IPS-11a (cell line): ENCODE data around the gene SEMA4A.

Experiments
- H3K4me3 ChIP-seq: one replicate; pipeline ENCODE4 v1.5.1; 2013; ENCODE audit warnings: low read depth, low read length, control low read depth

SEMA4A gene

GRCh38 chr1:156134716-156135435 is 18.5 kb upstream of the SEMA4A start:
- H3K4me3 ChIP-seq = no peak overlapping the region

GRCh38 chr1:156135930-156136871 is 17.2 kb upstream of the SEMA4A start:
- no peak overlapping the region for H3K4me3 ChIP-seq

- H3K4me3 ChIP-seq = no peak overlapping the region
These were observed 16.4 kb upstream of the SEMA4A start for GRCh38 chr1:156136970-156137483.

GRCh38 chr1:156138458-156138867 is 14.9 kb upstream of the SEMA4A start:
- H3K4me3 ChIP-seq = no peak overlapping the region

GRCh38 chr1:156140879-156141707 is 12.3 kb upstream of the SEMA4A start:
- no peak overlapping the region for H3K4me3 ChIP-seq

- H3K4me3 ChIP-seq = no peak overlapping the region
These were observed 9.5 kb upstream of the SEMA4A start for GRCh38 chr1:156143765-156144489.

GRCh38 chr1:156144742-156145141 is 8.6 kb upstream of the SEMA4A start:
- no peak overlapping the region for H3K4me3 ChIP-seq

GRCh38 chr1:156145650-156146019 is 7.8 kb upstream of the SEMA4A start:
- no peak overlapping the region for H3K4me3 ChIP-seq

- no peak overlapping the region for H3K4me3 ChIP-seq
These were observed 7.2 kb upstream of the SEMA4A start for GRCh38 chr1:156146020-156146768.

GRCh38 chr1:156146769-156147405 is 6.5 kb upstream of the SEMA4A start:
- H3K4me3 ChIP-seq = no peak overlapping the region

GRCh38 chr1:156148216-156148615 is 5.2 kb upstream of the SEMA4A start:
- no peak overlapping the region for H3K4me3 ChIP-seq

- H3K4me3 ChIP-seq = peak overlapping the region; percentile 6
These were observed 3.7 kb upstream of the SEMA4A start for GRCh38 chr1:156149374-156150332.

- H3K4me3 ChIP-seq = peak overlapping the region; percentile 6
These were observed 2.9 kb upstream of the SEMA4A start for GRCh38 chr1:156150333-156151011.

GRCh38 chr1:156151093-156151688 is 2.2 kb upstream of the SEMA4A start:
- no peak overlapping the region for H3K4me3 ChIP-seq

- H3K4me3 ChIP-seq = no peak overlapping the region
These were observed 757 bp upstream of the SEMA4A start for GRCh38 chr1:156152628-156153027.

- no peak overlapping the region for H3K4me3 ChIP-seq
These were observed 948 bp downstream of the SEMA4A start for GRCh38 chr1:156154317-156154749.
